Measurements from ENCODE around the gene PEX26. TPM values are rescaled to one million over a fixed set of nuclear protein-coding genes. Genes with fewer than 3 reads are reported as not detected.

PEX26 gene
- total and polyA plus RNA-seq, 2 donors (not counting 3 experiments of a cell fraction or from before 2014, with no cell fraction given): 25.6 to 44.4 TPM

DNA sequence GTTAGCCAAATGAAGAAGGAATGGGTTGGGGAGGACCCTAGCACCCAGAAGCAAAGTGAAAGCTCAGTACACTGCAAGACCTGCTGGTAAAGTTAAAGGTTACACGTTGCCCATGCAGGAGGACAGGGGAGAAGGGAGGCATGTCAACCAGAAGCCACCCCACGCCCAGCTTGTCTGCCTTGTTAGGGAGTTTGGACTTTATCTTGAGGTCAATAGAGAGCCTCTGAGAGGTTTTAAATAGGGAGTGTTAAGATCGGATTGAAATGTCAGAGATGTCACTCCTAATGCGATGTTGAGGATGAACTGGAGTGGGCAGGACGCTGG is 18.7 kb upstream of the PEX26 start:
- FAIRE-seq: no peak
- TF ChIP-seq MAX (IDR thresholded peaks at IDR 0.05; ENCODE audit: insufficient read depth, insufficient read length) (no peak), MYC (IDR thresholded peaks at IDR 0.05; ENCODE audit: low read depth, low read length) (no peak), JUN (IDR thresholded peaks at IDR 0.05; ENCODE audit: borderline replicate concordance, insufficient read depth, insufficient read length, low read depth) (no peak), POLR2AphosphoS5 (IDR thresholded peaks at IDR 0.05; ENCODE audit: insufficient read depth, low read depth, low read length) (no peak), EZH2 (IDR thresholded peaks at IDR 0.05; ENCODE audit: borderline replicate concordance, low read depth, low read length, severe bottlenecking) (no peak), POLR2A (IDR thresholded peaks at IDR 0.05; ENCODE audit: low read depth, low read length) (no peak), FOS (IDR thresholded peaks at IDR 0.05; ENCODE audit: borderline replicate concordance, insufficient read depth, low read length) (no peak), GATA2 (IDR thresholded peaks at IDR 0.05; ENCODE audit: insufficient read depth, insufficient read length, low read depth, low read length) (no peak)
- TF ChIP-seq, protein P1, sequence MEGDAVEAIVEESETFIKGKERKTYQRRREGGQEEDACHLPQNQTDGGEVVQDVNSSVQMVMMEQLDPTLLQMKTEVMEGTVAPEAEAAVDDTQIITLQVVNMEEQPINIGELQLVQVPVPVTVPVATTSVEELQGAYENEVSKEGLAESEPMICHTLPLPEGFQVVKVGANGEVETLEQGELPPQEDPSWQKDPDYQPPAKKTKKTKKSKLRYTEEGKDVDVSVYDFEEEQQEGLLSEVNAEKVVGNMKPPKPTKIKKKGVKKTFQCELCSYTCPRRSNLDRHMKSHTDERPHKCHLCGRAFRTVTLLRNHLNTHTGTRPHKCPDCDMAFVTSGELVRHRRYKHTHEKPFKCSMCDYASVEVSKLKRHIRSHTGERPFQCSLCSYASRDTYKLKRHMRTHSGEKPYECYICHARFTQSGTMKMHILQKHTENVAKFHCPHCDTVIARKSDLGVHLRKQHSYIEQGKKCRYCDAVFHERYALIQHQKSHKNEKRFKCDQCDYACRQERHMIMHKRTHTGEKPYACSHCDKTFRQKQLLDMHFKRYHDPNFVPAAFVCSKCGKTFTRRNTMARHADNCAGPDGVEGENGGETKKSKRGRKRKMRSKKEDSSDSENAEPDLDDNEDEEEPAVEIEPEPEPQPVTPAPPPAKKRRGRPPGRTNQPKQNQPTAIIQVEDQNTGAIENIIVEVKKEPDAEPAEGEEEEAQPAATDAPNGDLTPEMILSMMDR (IDR thresholded peaks at IDR 0.05; ENCODE audit: extremely low read depth in 1 of 2, insufficient read depth in 1 of 2, low read depth in 1 of 2, low read length in 2 of 2): no peak
- POLR2A ChIA-PET: no interaction called here
- Histone ChIP-seq H3K4me1 (ENCODE audit: control insufficient read depth, extremely low read depth, insufficient read depth, low read length) (peaks cover 16% of the 10 kb centered on the region), H2AFZ (ENCODE audit: low read depth, low read length) (no peak overlapping the region), H3K27ac (ENCODE audit: insufficient read depth, low read depth, low read length) (no peak overlapping the region), H3K9me3 (replicated peaks; ENCODE audit: control insufficient read depth, insufficient read depth, low read length) (no peaks in the 10 kb centered on the region), H3K9ac (replicated peaks; ENCODE audit: extremely low read depth, insufficient read depth, low read length) (no peak overlapping the region), H3K4me2 (ENCODE audit: insufficient read depth, low read length) (no peak overlapping the region), H3K79me2 (ENCODE audit: control insufficient read depth, insufficient read depth, low read length) (no peaks in the 10 kb centered on the region), H3K27me3 (ENCODE audit: control insufficient read depth in 2 of 2, insufficient read depth in 2 of 2, low read length in 2 of 2) (peaks cover 0 to 2% of the 10 kb centered on the region in 2 experiments), H4K20me1 (replicated peaks; ENCODE audit: control insufficient read depth, extremely low read depth, insufficient read depth, low read length) (no peaks in the 10 kb centered on the region), H3K36me3 (ENCODE audit: control insufficient read depth in 2 of 2, extremely low read depth in 1 of 2, insufficient read depth in 2 of 2, low read length in 2 of 2) (no peaks in the 10 kb centered on the region), H3K9me1 (replicated peaks; ENCODE audit: control insufficient read depth, extremely low read depth, insufficient read depth, low read length) (no peaks in the 10 kb centered on the region), H3K4me3 (replicated peaks in 1 of 3; ENCODE audit: insufficient read depth in 1 of 3, low read depth in 1 of 3, low read length in 3 of 3) (no peak overlapping the region)
- intact Hi-C loops (cut with micrococcal nuclease): no loop called here
- BruUV-seq (replicated peaks): no TSS peak
- DNase-seq (ENCODE audit: low read depth, low spot score): no peak
- CTCF ChIA-PET: interaction anchor here (1.4 kb wide), 1 partner anchor 17 kb away, joined by 5 read pairs; no protein-coding TSS in a partner anchor
- dilution Hi-C loops (cut with MboI; ENCODE audit: extremely low pct_ligation_motif_present, low sequenced_read_pairs): no loop called here

Data from endothelial cell of umbilical vein (primary cell).